K562 (cell line): ENCODE measurements around the gene ASIC3. TPM values are rescaled to one million over a fixed set of nuclear protein-coding genes. Genes with fewer than 3 reads are reported as not detected.

Experiments
- ATAC-seq: fragments of 200-7000 bp; cut with Tn5 transposase; 3 replicates; pipeline ENCODE4 v1.9.1; 2020; ENCODE audit warnings: moderate library complexity
- BruUV-seq: library from RNA; stranded (reverse); fragments of 400-500 nt; replicated peaks from 2 replicates; lab custom pipeline; 2021; lab: Mats Ljungman, UMichigan
- CTCF ChIA-PET: fragments of 300-600 bp; formaldehyde crosslinking; extraction: SDS; loops from one replicate; lab custom pipeline; 2021; ENCODE audit warnings: low intra/inter-chr PET ratio; lab: Yijun Ruan, JAX
- POLR2A ChIA-PET: fragments of 300-600, 350-650 bp; sonication (Branson Sonifier 250); formaldehyde crosslinking; extraction: SDS; loops from one replicate; lab custom pipeline; 2021; ENCODE audit warnings: antibody characterized with exemption, inconsistent platforms; lab: Yijun Ruan, JAX
- DNase-seq, 4 experiments: peaks; one replicate each; pipeline versions ENCODE4 v3.0.0 to v3.0.0-alpha.2; 2011 to 2018; ENCODE audit warnings: low spot score in 3 of 4, mixed read lengths in 3 of 4; ENCODE audit errors: extremely low read depth in 1 of 4
- FAIRE-seq: peaks from 2 replicates; lab custom pipeline; 2011; peaks lifted over from hg19 to GRCh38; lab: Jason Lieb, UNC
- H2AFZ ChIP-seq: 2 replicates; pipeline ENCODE4 v1.6.0; 2011; ENCODE audit warnings: low read depth, low read length, control low read depth, inconsistent platforms
- H3K27ac ChIP-seq: fragments of 200-600 bp; 3 replicates; pipeline ENCODE4 v1.8.0; 2011; ENCODE audit warnings: low read depth, mild to moderate bottlenecking, control low read depth, inconsistent platforms, low read length, moderate library complexity, mixed read lengths; ENCODE audit errors: extremely low read depth
- H3K27me3 ChIP-seq, 2 experiments: fragments of 300-600 bp in 1 of 2; 2 replicates in 1 of 2; 3 replicates in 1 of 2; pipeline versions ENCODE4 v1.6.0 to v1.8.0; 2011; ENCODE audit warnings: inconsistent platforms in 2 of 2, low read length in 2 of 2, mild to moderate bottlenecking in 1 of 2, mixed read lengths in 1 of 2, moderate library complexity in 1 of 2; ENCODE audit not compliant: control insufficient read depth in 2 of 2, insufficient read depth in 2 of 2
- H3K36me3 ChIP-seq: fragments of 300-600 bp; 3 replicates; pipeline ENCODE4 v1.8.0; 2011; ENCODE audit warnings: mild to moderate bottlenecking, low read length, inconsistent platforms; ENCODE audit not compliant: control insufficient read depth, insufficient read depth
- H3K4me1 ChIP-seq, 2 experiments: fragments of 200-600 bp in 1 of 2; replicated peaks in 1 of 2; 2 replicates in 1 of 2; 3 replicates in 1 of 2; pipeline versions ENCODE4 v1.5.1 to v1.8.0; 2011; ENCODE audit warnings: inconsistent platforms in 2 of 2, low read length in 2 of 2, mild to moderate bottlenecking in 1 of 2, mixed read lengths in 1 of 2, moderate library complexity in 1 of 2; ENCODE audit not compliant: control insufficient read depth in 2 of 2, insufficient read depth in 2 of 2
- H3K4me2 ChIP-seq: 2 replicates; pipeline ENCODE4 v1.6.1; 2011; ENCODE audit warnings: low read length, control low read depth, inconsistent platforms, mixed read lengths; ENCODE audit not compliant: insufficient read depth
- H3K4me3 ChIP-seq: fragments of 200-600 bp; sonication (generic), shearing (Covaris generic); 2 replicates; pipeline ENCODE4 v1.5.1; 2016; ENCODE audit warnings: control low read depth, inconsistent platforms
- H3K79me2 ChIP-seq: fragments of 200-600 bp; 3 replicates; pipeline ENCODE4 v1.8.0; 2011; ENCODE audit warnings: low read length, inconsistent platforms; ENCODE audit not compliant: control insufficient read depth, insufficient read depth
- H3K9ac ChIP-seq, 2 experiments: 2 replicates each; pipeline versions ENCODE4 v1.6.0 to v1.6.1; 2011; ENCODE audit warnings: low read depth in 2 of 2, low read length in 2 of 2, control low read depth in 1 of 2, inconsistent platforms in 1 of 2, mild to moderate bottlenecking in 1 of 2, mixed read lengths in 1 of 2; ENCODE audit not compliant: insufficient read depth in 1 of 2
- H3K9me1 ChIP-seq: one replicate; pipeline ENCODE4 v1.6.0; 2011; ENCODE audit warnings: inconsistent platforms, mild to moderate bottlenecking, low read length, moderate library complexity; ENCODE audit not compliant: control insufficient read depth, insufficient read depth
- H3K9me3 ChIP-seq: replicated peaks from 2 replicates; pipeline ENCODE4 v1.5.1; 2011; ENCODE audit warnings: low read depth, low read length, inconsistent platforms; ENCODE audit not compliant: control insufficient read depth, insufficient read depth
- H4K20me1 ChIP-seq: replicated peaks from 2 replicates; pipeline ENCODE4 v1.6.1; 2011; ENCODE audit warnings: low read length, inconsistent platforms, mixed read lengths; ENCODE audit not compliant: control insufficient read depth, insufficient read depth
- CSDE1 ChIP-seq, 2 experiments: fragments of 450-650 bp; IDR thresholded peaks; 2 replicates each; pipeline ENCODE4 v1.6.1; 2016; ENCODE audit warnings: mild to moderate bottlenecking in 1 of 2
- HLTF ChIP-seq: fragments of 450-650 bp; IDR thresholded peaks from 2 replicates; pipeline ENCODE4 v1.6.1; 2016
- MEF2A ChIP-seq: IDR thresholded peaks from 2 replicates; pipeline ENCODE4 v1.6.1; 2011; ENCODE audit warnings: low read depth, mild to moderate bottlenecking, low read length, moderate library complexity; ENCODE audit not compliant: control insufficient read depth
- MTA1 ChIP-seq: fragments of 450-650 bp; IDR thresholded peaks from 2 replicates; pipeline ENCODE4 v1.6.1; 2017; ENCODE audit warnings: borderline replicate concordance
- RBM22 ChIP-seq: fragments of 200-400 bp; formaldehyde crosslinking; IDR thresholded peaks from 2 replicates; pipeline ENCODE4 v1.6.1; 2018; ENCODE audit warnings: low read length, low read depth; ENCODE audit not compliant: poor library complexity, severe bottlenecking
- RCOR1 ChIP-seq, 2 experiments: IDR thresholded peaks; 2 replicates each; pipeline ENCODE4 v1.6.1; 2012; ENCODE audit warnings: low read depth in 2 of 2, low read length in 2 of 2, borderline replicate concordance in 1 of 2, improper control_type of control experiment in 1 of 2
- RHOXF2B ChIP-seq: fragments of 250-450 bp; sonication (Bioruptor Pico); conservative IDR thresholded peaks from 2 replicates; pipeline ENCODE4 v1.5.1; 2021
- RUNX1 ChIP-seq: sonication (generic); IDR thresholded peaks from 2 replicates; pipeline ENCODE4 v1.6.1; 2016; ENCODE audit warnings: antibody characterized with exemption, low read depth
- SAFB2 ChIP-seq: fragments of 200-400 bp; formaldehyde crosslinking; IDR thresholded peaks from 2 replicates; pipeline ENCODE4 v1.6.1; 2018; ENCODE audit warnings: borderline replicate concordance, low read length, low read depth, moderate library complexity; ENCODE audit not compliant: severe bottlenecking
- SMARCA5 ChIP-seq: fragments of 450-650 bp; IDR thresholded peaks from 2 replicates; pipeline ENCODE4 v1.6.1; 2016
- SRSF7 ChIP-seq: fragments of 200-400 bp; formaldehyde crosslinking; optimal IDR thresholded peaks from 2 replicates; pipeline ENCODE3; 2017; ENCODE audit warnings: mild to moderate bottlenecking, low read depth, low read length
- SUPT5H ChIP-seq: fragments of 450-650 bp; IDR thresholded peaks from 2 replicates; pipeline ENCODE4 v1.6.1; 2016
- TBL1XR1 ChIP-seq, 2 experiments: IDR thresholded peaks; 2 replicates each; pipeline ENCODE4 v1.6.1; 2012; ENCODE audit warnings: improper control_type of control experiment in 2 of 2, low read length in 2 of 2, mild to moderate bottlenecking in 1 of 2
- TRIM25 ChIP-seq: fragments of 450-650 bp; IDR thresholded peaks from 2 replicates; pipeline ENCODE4 v1.7.0; 2016; ENCODE audit warnings: borderline replicate concordance
- ZBTB2 ChIP-seq: fragments of 450-650 bp; IDR thresholded peaks from 2 replicates; pipeline ENCODE4 v1.6.1; 2016; ENCODE audit warnings: antibody characterized with exemption
- ZNF121 ChIP-seq: sonication (generic); formaldehyde crosslinking; conservative IDR thresholded peaks from 2 replicates; pipeline ENCODE4 v1.8.0; 2022; ENCODE audit warnings: missing genetic modification reagents
- ZNF311 ChIP-seq: fragments of 250-450 bp; sonication (Bioruptor Pico); IDR thresholded peaks from 2 replicates; pipeline ENCODE4 v1.4.0; 2020; ENCODE audit warnings: mild to moderate bottlenecking, moderate library complexity
- ZNF436 ChIP-seq: fragments of 250-450, 450-650 bp; sonication (Bioruptor Pico); formaldehyde crosslinking; IDR thresholded peaks from 2 replicates; pipeline ENCODE4 v1.7.0; 2020; ENCODE audit warnings: mild to moderate bottlenecking
- ZNF449 ChIP-seq: fragments of 250-450 bp; sonication (Bioruptor Pico); IDR thresholded peaks from 2 replicates; pipeline ENCODE4 v1.8.0; 2022; ENCODE audit warnings: moderate library complexity, mild to moderate bottlenecking, inconsistent platforms
- ZNF507 ChIP-seq: conservative IDR thresholded peaks from 2 replicates; pipeline ENCODE4 v1.6.1; 2017; ENCODE audit warnings: missing genetic modification characterization, missing compliant biosample characterization
- WGBS: fragments of 100-300 bp; shearing (Covaris generic); methylation state at CpG from one replicate; pipeline ENCODE4 v1.1.6; 2016; ENCODE audit warnings: low coverage, mixed read lengths; ENCODE audit not compliant: insufficient coverage; ENCODE audit errors: missing lambda C conversion rate; 5-methylcytosine and 5-hydroxymethylcytosine counted together
- in situ Hi-C: fragments of 300-500 bp; cut with MboI; formaldehyde crosslinking; loops from 4 replicates; pipeline ENCODE4 v1.15.0; 2018; ENCODE audit warnings: inconsistent platforms, mixed read lengths
- intact Hi-C: fragments of 100-400 bp; cut with micrococcal nuclease; formaldehyde crosslinking; loops from 2 replicates; pipeline ENCODE4 v1.14.2; 2022
- polyA plus RNA-seq, 8 experiments: library from polyadenylated mRNA; depleted of rRNA in 4 of 8; stranded (reverse) in 5 of 8; unstranded in 3 of 8; fragments of >200 nt; fragmentation: Nextera tagmentation in 2 of 8; fragmentation: Illumina TruSeq in 1 of 8; extraction: Ambion mirVana in 2 of 8; extraction: Trizol in 1 of 8; gene quantifications; 2 replicates each; pipeline versions ENCODE4 v1.2.1 to v1.2.3, GENCODE V29; 2011 to 2014; ENCODE audit warnings: inconsistent platforms in 1 of 8, missing spikeins in 1 of 8
- total RNA-seq, 7 experiments: library from RNA; depleted of rRNA in 6 of 7; stranded (reverse); fragments of >200 nt in 6 of 7; fragmentation: Illumina TruSeq in 2 of 7; extraction: Trizol in 2 of 7; gene quantifications; 2 replicates each; pipeline versions ENCODE4 v1.2.1 to v1.2.3, GENCODE V29; 2011 to 2021; ENCODE audit warnings: low replicate concordance in 1 of 7

The ASIC3 gene
- total and polyA plus RNA-seq, 9 of the 15 experiments (the other 6 are each of a cell fraction or from before 2014, with no cell fraction given): 0.11 to 5.0 (median 0.87) TPM

GRCh38 chr7:151094675-151095074, 46.3 kb downstream of the ASIC3 start:
- peaks cover 42% of the 10 kb centered on the region for H4K20me1 ChIP-seq
- H3K27ac ChIP-seq: no peak overlapping the region
- H3K9me1 ChIP-seq: peaks cover 5% of the 10 kb centered on the region
- no peaks in the 10 kb centered on the region for H3K27me3 ChIP-seq
- no peak overlapping the region for H3K4me3 ChIP-seq
- H3K79me2 ChIP-seq: peaks cover 95% of the 10 kb centered on the region
- no peaks in the 10 kb centered on the region for H3K9me3 ChIP-seq
- DNase-seq (no peak), ATAC-seq (no peak), FAIRE-seq (no peak)
- TF ChIP-seq RUNX1 (no peak), RCOR1 (IDR thresholded peaks at IDR 0.05; ENCODE audit: borderline replicate concordance in 1 of 2, low read depth in 2 of 2, low read length in 2 of 2) (no peak), SRSF7 (no peak), HLTF (0 out of 2 replicates have a peak, but pooled peaks have one; percentile 40), MTA1 (0 out of 2 replicates have a peak, but pooled peaks have one; percentile 18), ZNF449 (CRISPR knock-in tag) (no peak), RBM22 (no peak), RHOXF2B (CRISPR knock-in tag) (no peak), TRIM25 (0 out of 2 replicates have a peak, but pooled peaks have one; percentile 17), CSDE1 (IDR thresholded peaks at IDR 0.05) (0 out of 4 replicates have a peak, but pooled peaks of 1 of the 2 experiments have one; percentile 54), MEF2A (no peak), ZNF436 (CRISPR knock-in tag) (no peak), SAFB2 (no peak), ZBTB2 (peak; percentile 50; the same call in 1 of the 2 replicates), SUPT5H (no peak), ZNF507 (no peak), ZNF121 (CRISPR knock-in tag) (peak; percentile 92), SMARCA5 (peak; percentile 73), TBL1XR1 (IDR thresholded peaks at IDR 0.05; ENCODE audit: low read length in 2 of 2) (no peak), ZNF311 (CRISPR knock-in tag) (no peak)
- H3K9ac ChIP-seq: peak overlapping the region in 1 of 2 experiments; percentile 36; a peak in 1 of 4 replicates
- BruUV-seq: no TSS peak
- no peak overlapping the region for H3K4me2 ChIP-seq
- intact Hi-C loops (loop anchor here (10.0 kb wide), 1 partner anchor 310 kb away; no protein-coding TSS in a partner anchor), in situ Hi-C loops (no loop called here)
- 81% methylated on average over 5 of the region's 5 CpGs for WGBS
- H2AFZ ChIP-seq: no peak overlapping the region
- peaks cover 2 to 28% of the 10 kb centered on the region in 2 experiments; a peak in 3 of 5 replicates for H3K4me1 ChIP-seq
- H3K36me3 ChIP-seq: peaks cover 79% of the 10 kb centered on the region; the same call in 2 of the 3 replicates
- CTCF ChIA-PET: no interaction called here
- POLR2A ChIA-PET: interaction anchor here (0.6 to 4.4 kb wide), 9 partner anchors 10 to 101 kb away, joined by 3 to 31 read pairs (median 4); partner anchors contain the start of gene ASIC3
